ENCODE results near the gene PPM1A.

The PPM1A gene

GRCh38 chr14:60304509-60304908, 55.5 kb downstream of the PPM1A start:
- Histone ChIP-seq H3K4me3 (ENCODE audit: insufficient read depth, low read length, poor library complexity, severe bottlenecking) (no peak overlapping the region), H4K20me1 (ENCODE audit: low read depth, low read length) (no peaks in the 10 kb centered on the region), H3F3A (ENCODE audit: insufficient read depth) (no peaks in the 10 kb centered on the region), H2AFZ (ENCODE audit: low read depth, low read length, severe bottlenecking) (no peak overlapping the region), H3K79me2 (ENCODE audit: insufficient read depth, low read length) (no peaks in the 10 kb centered on the region), H3K9me2 (replicated peaks; ENCODE audit: insufficient read depth, low read length) (no peaks in the 10 kb centered on the region), H3K9ac (ENCODE audit: low read length) (no peak overlapping the region), H3K36me3 (ENCODE audit: low read length) (no peaks in the 10 kb centered on the region), H3K9me3 (ENCODE audit: insufficient read depth, low read length) (no peaks in the 10 kb centered on the region), H3K27me3 (ENCODE audit: low read length) (no peaks in the 10 kb centered on the region), H3K27ac (ENCODE audit: low read depth, low read length) (no peak overlapping the region), H3K4me2 (ENCODE audit: low read depth, low read length, poor library complexity, severe bottlenecking) (no peak overlapping the region)
- TF ChIP-seq CTCF (IDR thresholded peaks at IDR 0.05; ENCODE audit: insufficient read depth, low read length, poor library complexity, severe bottlenecking) (no peak), EZH2phosphoT487 (conservative IDR thresholded peaks at IDR 0.05; ENCODE audit: low read length) (no peak)

GRCh38 chr14:60309867-60310552, 61.0 kb downstream of the PPM1A start:
- Histone ChIP-seq H3F3A (ENCODE audit: insufficient read depth) (no peaks in the 10 kb centered on the region), H3K27ac (ENCODE audit: low read depth, low read length) (no peak overlapping the region), H3K9me2 (replicated peaks; ENCODE audit: insufficient read depth, low read length) (no peaks in the 10 kb centered on the region), H3K79me2 (ENCODE audit: insufficient read depth, low read length) (no peaks in the 10 kb centered on the region), H3K27me3 (ENCODE audit: low read length) (no peaks in the 10 kb centered on the region), H3K9me3 (ENCODE audit: insufficient read depth, low read length) (no peaks in the 10 kb centered on the region), H3K9ac (ENCODE audit: low read length) (no peak overlapping the region), H4K20me1 (ENCODE audit: low read depth, low read length) (no peaks in the 10 kb centered on the region), H3K36me3 (ENCODE audit: low read length) (no peaks in the 10 kb centered on the region), H3K4me3 (ENCODE audit: insufficient read depth, low read length, poor library complexity, severe bottlenecking) (no peak overlapping the region), H2AFZ (ENCODE audit: low read depth, low read length, severe bottlenecking) (no peak overlapping the region), H3K4me2 (ENCODE audit: low read depth, low read length, poor library complexity, severe bottlenecking) (no peak overlapping the region)
- TF ChIP-seq CTCF (IDR thresholded peaks at IDR 0.05; ENCODE audit: insufficient read depth, low read length, poor library complexity, severe bottlenecking) (no peak), EZH2phosphoT487 (conservative IDR thresholded peaks at IDR 0.05; ENCODE audit: low read length) (no peak)

GRCh38 chr14:60311417-60311816, 62.4 kb downstream of the PPM1A start:
- H2AFZ ChIP-seq (ENCODE audit: low read depth, low read length, severe bottlenecking) = no peak overlapping the region
- H3K9ac ChIP-seq (ENCODE audit: low read length) = no peak overlapping the region
- H3K4me2 ChIP-seq (ENCODE audit: low read depth, low read length, poor library complexity, severe bottlenecking) = no peak overlapping the region
- no peak overlapping the region for H3K4me3 ChIP-seq (ENCODE audit: insufficient read depth, low read length, poor library complexity, severe bottlenecking)
- H3K9me2 ChIP-seq (replicated peaks; ENCODE audit: insufficient read depth, low read length) = no peaks in the 10 kb centered on the region
- H3K27me3 ChIP-seq (ENCODE audit: low read length) = no peaks in the 10 kb centered on the region
- no peaks in the 10 kb centered on the region for H3K79me2 ChIP-seq (ENCODE audit: insufficient read depth, low read length)
- H3K9me3 ChIP-seq (ENCODE audit: insufficient read depth, low read length) = no peaks in the 10 kb centered on the region
- H4K20me1 ChIP-seq (ENCODE audit: low read depth, low read length) = no peaks in the 10 kb centered on the region
- H3K36me3 ChIP-seq (ENCODE audit: low read length) = no peaks in the 10 kb centered on the region
- TF ChIP-seq CTCF (IDR thresholded peaks at IDR 0.05; ENCODE audit: insufficient read depth, low read length, poor library complexity, severe bottlenecking) = no peak
- TF ChIP-seq EZH2phosphoT487 (conservative IDR thresholded peaks at IDR 0.05; ENCODE audit: low read length) = no peak
- no peaks in the 10 kb centered on the region for H3F3A ChIP-seq (ENCODE audit: insufficient read depth)
- H3K27ac ChIP-seq (ENCODE audit: low read depth, low read length) = no peak overlapping the region
